Esophagus muscularis mucosa (tissue), 4 donors: ENCODE data around the gene PTGFR. TPM values are rescaled to one million over a fixed set of nuclear protein-coding genes. Genes with fewer than 3 reads are reported as not detected.

Source experiments
- DNase-seq: peaks from one replicate; pipeline ENCODE4 v3.0.0-alpha.2; 2017; ENCODE audit errors: extremely low spot score
- H3K27ac ChIP-seq, 4 donors: fragments of 200-600 bp; sonication (generic); replicated peaks in 1 of 4; 1 replicate in 3 of 4; 2 replicates in 1 of 4; pipeline ENCODE4 v1.5.1; 2016 to 2019; ENCODE audit warnings: mild to moderate bottlenecking in 1 of 4
- H3K27me3 ChIP-seq, 4 donors: fragments of 200-600 bp; sonication (generic); one replicate each; pipeline versions ENCODE4 v1.5.1 to v1.6.0; 2016 to 2019
- H3K36me3 ChIP-seq, 4 donors: fragments of 200-600 bp; sonication (generic); one replicate each; pipeline ENCODE4 v1.5.1; 2016 to 2019
- H3K4me1 ChIP-seq, 4 donors: fragments of 200-600 bp; sonication (generic); one replicate each; pipeline ENCODE4 v1.5.1; 2016 to 2019
- H3K4me3 ChIP-seq, 4 donors: fragments of 200-600 bp; sonication (generic); 1 replicate in 2 of 4; 2 replicates in 2 of 4; pipeline ENCODE4 v1.5.1; 2016 to 2019; ENCODE audit warnings: mild to moderate bottlenecking in 4 of 4, moderate library complexity in 1 of 4
- H3K9me3 ChIP-seq, 4 donors: fragments of 200-600 bp; sonication (generic); 1 replicate in 3 of 4; 2 replicates in 1 of 4; pipeline ENCODE4 v1.5.1; 2016 to 2019
- CTCF ChIP-seq, 3 experiments: fragments of 200-600 bp in 2 of 3; fragments of 450-650 bp in 1 of 3; sonication (generic) in 2 of 3; IDR thresholded peaks; one replicate each; pipeline ENCODE4 v1.5.1; 2017 to 2019; ENCODE audit warnings: antibody characterized with exemption in 3 of 3, mild to moderate bottlenecking in 2 of 3, moderate library complexity in 1 of 3
- EP300 ChIP-seq: sonication (generic); formaldehyde crosslinking; IDR thresholded peaks from one replicate; pipeline ENCODE4 v1.6.1; 2017; ENCODE audit warnings: antibody characterized with exemption
- POLR2A ChIP-seq: fragments of 450-650 bp; IDR thresholded peaks from one replicate; pipeline ENCODE4 v1.6.1; 2017; ENCODE audit warnings: antibody characterized with exemption, moderate library complexity, mild to moderate bottlenecking, low read depth
- POLR2AphosphoS5 ChIP-seq, 2 donors: sonication (generic); formaldehyde crosslinking; IDR thresholded peaks; one replicate each; pipeline ENCODE4 v1.6.1; 2017; ENCODE audit warnings: antibody characterized with exemption in 2 of 2
- WGBS: methylation state at CpG from one replicate; pipeline ENCODE4 v1.1.5; 2018; 5-methylcytosine and 5-hydroxymethylcytosine counted together
- intact Hi-C: fragments of 100-400 bp; cut with DNase I; formaldehyde crosslinking; loops from one replicate; pipeline ENCODE4 v1.15.1; 2023
- total RNA-seq, 4 donors: library from RNA; depleted of rRNA; stranded (reverse); fragments of >200 nt; gene quantifications; one replicate each; pipeline versions ENCODE4 v1.1.0 to v1.2.1, GENCODE V29; 2016

Gene PTGFR
- total RNA-seq, 4 donors from 2014 or later: 2.1 to 3.8 (median 2.8) TPM

GRCh38 chr1:78474092-78474491 is 16.7 kb upstream of the PTGFR start:
- DNase-seq: no peak
- H3K27ac ChIP-seq: no peak overlapping the region
- H3K9me3 ChIP-seq: no peaks in the 10 kb centered on the region
- H3K4me1 ChIP-seq: no peaks in the 10 kb centered on the region
- no peak overlapping the region for H3K4me3 ChIP-seq
- TF ChIP-seq EP300 (no peak), POLR2AphosphoS5 (IDR thresholded peaks at IDR 0.05) (no peak), POLR2A (no peak), CTCF (IDR thresholded peaks at IDR 0.05) (no peak)
- no peaks in the 10 kb centered on the region for H3K27me3 ChIP-seq
- H3K36me3 ChIP-seq: no peaks in the 10 kb centered on the region
- intact Hi-C loops: no loop called here

- no peaks in the 10 kb centered on the region for H3K27me3 ChIP-seq
- no peak for TF ChIP-seq POLR2AphosphoS5 (IDR thresholded peaks at IDR 0.05)
- TF ChIP-seq EP300: no peak
- no peak for TF ChIP-seq CTCF (IDR thresholded peaks at IDR 0.05)
- no peak for TF ChIP-seq POLR2A
- H3K4me1 ChIP-seq: no peaks in the 10 kb centered on the region
- 75% methylated on average over 4 of the region's 4 CpGs for WGBS
- H3K9me3 ChIP-seq: no peaks in the 10 kb centered on the region
- no peak overlapping the region for H3K27ac ChIP-seq
- intact Hi-C loops: no loop called here
- no peak for DNase-seq
- no peaks in the 10 kb centered on the region for H3K36me3 ChIP-seq
- no peak overlapping the region for H3K4me3 ChIP-seq
Observed at GRCh38 chr1:78475888-78476610, 14.7 kb upstream of the PTGFR start.

DNA sequence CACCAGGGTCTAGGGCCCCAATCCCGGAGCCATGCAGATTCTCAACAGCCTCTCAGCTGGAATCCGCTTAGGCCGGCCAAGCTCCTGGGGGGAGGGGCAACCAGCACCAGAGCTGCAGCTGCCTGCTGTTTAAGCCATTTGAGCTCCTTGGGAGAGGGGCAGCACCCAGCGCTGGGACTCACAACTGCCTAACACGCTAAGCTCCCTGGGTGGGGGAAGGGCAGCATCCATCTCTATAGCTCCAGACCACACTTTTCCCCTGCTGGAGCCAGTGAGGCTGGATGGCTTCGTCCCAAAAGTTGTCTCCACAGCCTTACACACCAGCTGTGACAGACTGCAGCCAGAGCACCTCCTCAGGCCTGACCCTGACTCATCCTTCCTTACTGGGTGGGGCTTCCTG is 6.9 kb upstream of the PTGFR start:
- Histone ChIP-seq H3K27me3 (peaks cover 0 to 4% (median 0%) of the 10 kb centered on the region in 4 donors), H3K27ac (no peak overlapping the region), H3K9me3 (no peaks in the 10 kb centered on the region), H3K4me1 (no peaks in the 10 kb centered on the region), H3K36me3 (no peaks in the 10 kb centered on the region), H3K4me3 (no peak overlapping the region)
- TF ChIP-seq EP300 (no peak), POLR2A (no peak), POLR2AphosphoS5 (IDR thresholded peaks at IDR 0.05) (no peak), CTCF (IDR thresholded peaks at IDR 0.05) (no peak)
- intact Hi-C loops: no loop called here
- no peak for DNase-seq
- no CpG with 5 or more reads among the region's 6 CpGs for WGBS

DNA sequence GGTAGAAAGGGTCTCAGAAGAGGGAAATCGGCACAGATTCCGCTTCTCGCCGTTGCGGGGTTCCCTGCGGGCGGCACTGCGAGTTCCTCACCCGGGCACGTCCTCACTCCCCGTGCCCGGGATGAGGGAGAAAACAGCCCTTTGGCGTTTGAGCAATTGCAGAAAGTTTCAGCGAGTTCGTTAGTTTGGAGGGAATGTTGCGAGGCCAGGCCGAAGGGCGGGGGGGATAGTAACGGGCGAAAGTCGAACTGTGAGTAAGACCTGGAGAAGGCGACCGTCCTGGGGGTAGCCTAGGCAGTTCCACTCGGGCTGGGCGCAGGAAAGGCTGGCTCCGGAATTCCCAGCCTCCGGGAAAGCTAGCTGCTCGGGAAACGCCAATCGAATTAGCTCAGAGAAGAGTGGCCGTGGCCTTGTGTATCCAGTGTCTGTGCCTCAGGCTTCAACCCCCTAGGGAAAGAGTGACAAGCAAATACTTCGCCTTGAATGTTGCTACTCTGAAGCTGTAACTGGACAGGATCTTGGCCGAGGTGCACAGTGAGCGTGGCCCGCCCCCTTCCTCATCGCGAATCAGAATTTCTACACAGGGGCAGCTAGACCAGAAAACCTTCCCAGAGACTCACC is 787 bp downstream of the PTGFR start:
- H3K4me3 ChIP-seq: peak overlapping the region; percentile 52 to 73 (median 60)
- no peaks in the 10 kb centered on the region for H3K9me3 ChIP-seq
- WGBS: 4% methylated on average over 36 of the region's 37 CpGs
- H3K27me3 ChIP-seq: peaks cover 0 to 13% (median 0%) of the 10 kb centered on the region in 4 donors
- peak overlapping the region; percentile 61 to 80 (median 78) for H3K27ac ChIP-seq
- H3K4me1 ChIP-seq: peaks cover 4 to 19% (median 14%) of the 10 kb centered on the region in 4 donors
- H3K36me3 ChIP-seq: no peaks in the 10 kb centered on the region
- intact Hi-C loops: no loop called here
- no peak for TF ChIP-seq EP300
- no peak for DNase-seq

GRCh38 chr1:78492386-78492950 is 1.7 kb downstream of the PTGFR start:
- no peak for DNase-seq
- no peaks in the 10 kb centered on the region for H3K36me3 ChIP-seq
- H3K9me3 ChIP-seq: no peaks in the 10 kb centered on the region
- WGBS: 85% methylated on average over 12 of the region's 12 CpGs
- TF ChIP-seq EP300 (no peak), POLR2AphosphoS5 (IDR thresholded peaks at IDR 0.05) (no peak), POLR2A (no peak), CTCF (IDR thresholded peaks at IDR 0.05) (no peak)
- peak overlapping the region in 3 of 4 donors; percentile 52 to 73 (median 63) for H3K4me3 ChIP-seq
- peaks cover 4 to 19% (median 14%) of the 10 kb centered on the region in 4 donors for H3K4me1 ChIP-seq
- intact Hi-C loops: no loop called here
- peaks cover 0 to 13% (median 0%) of the 10 kb centered on the region in 4 donors for H3K27me3 ChIP-seq
- peak overlapping the region in 3 of 4 donors; percentile 78 to 80 (median 78) for H3K27ac ChIP-seq
